Measurements from ENCODE around the gene PFKL. TPM values are rescaled to one million over a fixed set of nuclear protein-coding genes. Genes with fewer than 3 reads are reported as not detected.

Gene PFKL
- total RNA-seq, 3 donors from 2014 or later (not counting 1 experiment from before 2014, with no cell fraction given) = 89.7 to 91.3 (median 89.9) TPM

DNA sequence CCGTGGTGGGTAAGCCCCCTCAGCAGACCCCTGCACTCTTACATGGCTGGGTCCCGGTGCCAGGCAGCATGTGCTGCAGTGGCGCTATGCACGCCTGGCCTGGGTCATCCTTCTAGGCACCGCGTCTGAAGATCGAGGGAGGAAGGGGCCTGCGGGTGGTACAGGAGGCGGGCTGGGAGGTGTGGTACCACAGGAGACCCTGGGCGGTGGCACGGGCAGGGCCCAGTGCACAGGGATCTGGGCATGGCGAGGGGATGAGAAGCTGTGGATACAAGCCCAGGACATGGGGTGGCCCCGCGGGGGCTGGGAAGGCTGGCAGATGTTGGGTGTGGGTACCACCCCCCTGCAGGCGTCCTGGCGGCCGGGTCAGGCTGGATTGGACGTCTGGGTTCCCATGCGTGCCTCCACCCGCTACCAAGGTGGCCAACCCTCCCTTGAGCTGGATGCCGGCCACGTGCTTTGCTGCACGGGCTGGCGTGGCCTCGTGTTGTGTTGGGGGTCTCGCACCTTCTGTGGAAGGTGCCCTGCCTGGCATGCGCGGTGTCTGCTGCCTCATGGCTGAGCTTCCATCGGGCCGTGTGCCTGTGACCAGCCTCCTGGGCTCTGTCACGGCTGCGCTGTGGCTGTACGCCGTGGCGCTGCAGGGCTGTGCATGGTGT, 19.7 kb downstream of the PFKL start:
- Mint-ChIP-seq H3K4me1 (peaks cover 0 to 4% of the 10 kb centered on the region in 2 donors), H3K9me3 (no peaks in the 10 kb centered on the region), H3K36me3 (no peaks in the 10 kb centered on the region), H3K4me3 (no peak overlapping the region), H3K27me3 (ENCODE audit: low read depth in 2 of 2) (no peaks in the 10 kb centered on the region), H3K27ac (no peak overlapping the region)
- TF ChIP-seq, protein P1, sequence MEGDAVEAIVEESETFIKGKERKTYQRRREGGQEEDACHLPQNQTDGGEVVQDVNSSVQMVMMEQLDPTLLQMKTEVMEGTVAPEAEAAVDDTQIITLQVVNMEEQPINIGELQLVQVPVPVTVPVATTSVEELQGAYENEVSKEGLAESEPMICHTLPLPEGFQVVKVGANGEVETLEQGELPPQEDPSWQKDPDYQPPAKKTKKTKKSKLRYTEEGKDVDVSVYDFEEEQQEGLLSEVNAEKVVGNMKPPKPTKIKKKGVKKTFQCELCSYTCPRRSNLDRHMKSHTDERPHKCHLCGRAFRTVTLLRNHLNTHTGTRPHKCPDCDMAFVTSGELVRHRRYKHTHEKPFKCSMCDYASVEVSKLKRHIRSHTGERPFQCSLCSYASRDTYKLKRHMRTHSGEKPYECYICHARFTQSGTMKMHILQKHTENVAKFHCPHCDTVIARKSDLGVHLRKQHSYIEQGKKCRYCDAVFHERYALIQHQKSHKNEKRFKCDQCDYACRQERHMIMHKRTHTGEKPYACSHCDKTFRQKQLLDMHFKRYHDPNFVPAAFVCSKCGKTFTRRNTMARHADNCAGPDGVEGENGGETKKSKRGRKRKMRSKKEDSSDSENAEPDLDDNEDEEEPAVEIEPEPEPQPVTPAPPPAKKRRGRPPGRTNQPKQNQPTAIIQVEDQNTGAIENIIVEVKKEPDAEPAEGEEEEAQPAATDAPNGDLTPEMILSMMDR (IDR thresholded peaks at IDR 0.05) = no peak
- H3K27ac ChIP-seq (ENCODE audit: low read length) = no peak overlapping the region
- 96% methylated on average over 35 of the region's 35 CpGs for WGBS (ENCODE audit: insufficient coverage)
- no peaks in the 10 kb centered on the region for H3K4me1 ChIP-seq (ENCODE audit: control insufficient read depth, insufficient read depth, low read length)
- no peak overlapping the region for H3K4me3 ChIP-seq (ENCODE audit: low read length)
- ATAC-seq (no peak), DNase-seq (no peak)
- peaks cover 35% of the 10 kb centered on the region for H3K36me3 ChIP-seq (ENCODE audit: control insufficient read depth, insufficient read depth, low read length)
- intact Hi-C loops (cut with micrococcal nuclease) = no loop called here
- no peaks in the 10 kb centered on the region for H3K9me3 ChIP-seq (ENCODE audit: control insufficient read depth, insufficient read depth, low read length)
- H3K27me3 ChIP-seq (ENCODE audit: control insufficient read depth, insufficient read depth, low read length) = no peaks in the 10 kb centered on the region

DNA sequence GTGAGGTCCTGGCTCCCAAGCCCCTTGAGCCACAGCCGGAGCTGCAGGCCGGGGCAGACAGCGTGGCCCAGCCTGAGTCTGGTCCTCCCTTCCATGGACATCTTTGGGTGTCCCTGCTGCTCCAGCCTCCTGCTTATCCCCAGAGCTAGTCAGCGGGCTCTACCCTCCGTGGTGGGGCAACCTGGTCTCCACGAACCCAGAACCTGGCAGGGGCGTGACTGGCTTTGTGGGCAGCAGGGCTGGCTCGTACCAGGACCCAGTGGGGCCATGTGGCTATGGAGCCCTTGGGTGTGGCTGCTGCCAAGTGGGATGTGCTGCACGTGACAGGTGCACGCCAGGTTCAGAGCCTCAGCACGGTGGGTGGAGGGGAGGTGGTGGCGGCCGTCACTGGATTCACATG, 21.0 kb downstream of the PFKL start:
- 96% methylated on average over 13 of the region's 13 CpGs for WGBS (ENCODE audit: insufficient coverage)

DNA sequence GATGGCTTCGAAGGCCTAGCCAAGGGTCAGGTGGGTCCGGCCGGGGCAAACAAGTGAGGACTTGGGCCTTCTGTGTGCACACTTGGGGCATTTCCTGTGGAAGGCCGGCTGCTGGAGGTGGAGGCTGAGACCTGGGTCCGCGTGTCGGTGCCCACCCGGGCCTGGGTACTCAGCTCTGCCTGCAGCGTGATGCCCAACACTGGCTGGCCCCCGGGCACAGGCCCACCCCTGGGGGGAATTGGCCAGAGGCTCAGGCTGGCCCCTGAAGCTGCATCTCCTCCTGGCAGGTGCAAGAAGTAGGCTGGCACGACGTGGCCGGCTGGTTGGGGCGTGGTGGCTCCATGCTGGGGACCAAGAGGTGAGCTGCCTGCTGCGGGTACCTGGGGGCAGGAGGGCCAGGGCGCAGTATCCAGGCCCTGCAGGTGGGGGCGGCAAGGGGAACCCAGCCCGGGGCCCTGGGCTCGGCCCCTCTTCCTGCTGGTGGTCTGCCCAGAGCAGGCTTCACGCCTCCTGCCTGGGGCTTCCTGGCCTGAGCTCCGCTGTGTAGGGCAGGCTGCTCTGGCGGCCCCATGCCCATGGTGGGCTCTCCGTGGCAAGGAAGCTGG, 22.1 kb downstream of the PFKL start:
- H3K36me3 ChIP-seq (ENCODE audit: control insufficient read depth, insufficient read depth, low read length) = peaks cover 36% of the 10 kb centered on the region
- TF ChIP-seq, protein P1 (IDR thresholded peaks at IDR 0.05) = no peak
- no peaks in the 10 kb centered on the region for H3K9me3 ChIP-seq (ENCODE audit: control insufficient read depth, insufficient read depth, low read length)
- Mint-ChIP-seq H3K36me3 (no peaks in the 10 kb centered on the region), H3K9me3 (no peaks in the 10 kb centered on the region), H3K4me1 (no peaks in the 10 kb centered on the region), H3K27ac (no peak overlapping the region), H3K27me3 (ENCODE audit: low read depth in 2 of 2) (no peaks in the 10 kb centered on the region), H3K4me3 (no peak overlapping the region)
- H3K27ac ChIP-seq (ENCODE audit: low read length) = no peak overlapping the region
- 96% methylated on average over 23 of the region's 23 CpGs for WGBS (ENCODE audit: insufficient coverage)
- no peaks in the 10 kb centered on the region for H3K4me1 ChIP-seq (ENCODE audit: control insufficient read depth, insufficient read depth, low read length)
- DNase-seq = no peak
- ATAC-seq = no peak
- intact Hi-C loops (cut with micrococcal nuclease) = no loop called here
- H3K4me3 ChIP-seq (ENCODE audit: low read length) = no peak overlapping the region
- no peaks in the 10 kb centered on the region for H3K27me3 ChIP-seq (ENCODE audit: control insufficient read depth, insufficient read depth, low read length)

More for the DNA sequence above, 21.0 kb downstream of the PFKL start:
- Mint-ChIP-seq H3K36me3 (no peaks in the 10 kb centered on the region), H3K27me3 (ENCODE audit: low read depth in 2 of 2) (no peaks in the 10 kb centered on the region), H3K9me3 (no peaks in the 10 kb centered on the region), H3K4me3 (no peak overlapping the region), H3K4me1 (peaks cover 0 to 4% of the 10 kb centered on the region in 2 donors), H3K27ac (no peak overlapping the region)
- Histone ChIP-seq H3K4me1 (ENCODE audit: control insufficient read depth, insufficient read depth, low read length) (no peaks in the 10 kb centered on the region), H3K9me3 (ENCODE audit: control insufficient read depth, insufficient read depth, low read length) (no peaks in the 10 kb centered on the region), H3K27me3 (ENCODE audit: control insufficient read depth, insufficient read depth, low read length) (no peaks in the 10 kb centered on the region), H3K4me3 (ENCODE audit: low read length) (no peak overlapping the region), H3K27ac (ENCODE audit: low read length) (no peak overlapping the region), H3K36me3 (ENCODE audit: control insufficient read depth, insufficient read depth, low read length) (peaks cover 35% of the 10 kb centered on the region)
- intact Hi-C loops (cut with micrococcal nuclease) = no loop called here
- ATAC-seq (no peak), DNase-seq (no peak)
- TF ChIP-seq, protein P1 (IDR thresholded peaks at IDR 0.05) = no peak
